NT2/D1 (cell line): ENCODE results near the gene BICRA.
"Not testable (repeated sequence)": the region's sequence is repeated elsewhere in the genome, so short reads cannot be mapped to it uniquely, and the experiment has no call there.

Experiments used
- YY1 ChIP-seq: IDR thresholded peaks from 2 replicates; pipeline ENCODE4 v1.6.1; 2011; ENCODE audit not compliant: insufficient read length, insufficient read depth
- ZNF274 ChIP-seq: IDR thresholded peaks from 2 replicates; pipeline ENCODE4 v1.6.1; 2011; ENCODE audit warnings: mild to moderate bottlenecking, low read depth, low read length

GRCh38 chr19:47583161-47583560 lies 25.8 kb upstream of the BICRA start:
- TF ChIP-seq YY1, ZNF274: not testable (repeated sequence)
